Esophagus (tissue), 2 donors: ENCODE results near the gene GABRD. TPM values are rescaled to one million over a fixed set of nuclear protein-coding genes. Genes with fewer than 3 reads are reported as not detected.

Source experiments
- H3K27ac ChIP-seq, 2 donors: one replicate each; pipeline ENCODE4 v1.5.1; 2013; ENCODE audit warnings: low read depth in 2 of 2, mild to moderate bottlenecking in 2 of 2, inconsistent platforms in 1 of 2, low read length in 1 of 2, moderate library complexity in 1 of 2
- H3K27me3 ChIP-seq, 2 donors: one replicate each; pipeline ENCODE4 v1.6.1; 2013; ENCODE audit warnings: low read length in 2 of 2, control low read depth in 1 of 2, mild to moderate bottlenecking in 1 of 2; ENCODE audit not compliant: insufficient read depth in 2 of 2, control insufficient read depth in 1 of 2
- H3K36me3 ChIP-seq, 2 donors: one replicate each; pipeline ENCODE4 v1.6.1; 2013; ENCODE audit warnings: low read length in 1 of 2; ENCODE audit not compliant: control insufficient read depth in 2 of 2, insufficient read depth in 2 of 2
- H3K4me1 ChIP-seq, 2 donors: one replicate each; pipeline ENCODE4 v1.6.1; 2013; ENCODE audit warnings: low read length in 1 of 2; ENCODE audit not compliant: control insufficient read depth in 2 of 2, insufficient read depth in 2 of 2
- H3K4me3 ChIP-seq, 2 donors: one replicate each; pipeline ENCODE4 v1.5.1; 2013; ENCODE audit warnings: low read length in 2 of 2, mild to moderate bottlenecking in 2 of 2, low read depth in 1 of 2, moderate library complexity in 1 of 2
- H3K9me3 ChIP-seq, 2 donors: one replicate each; pipeline ENCODE4 v1.6.1; 2013; ENCODE audit warnings: mild to moderate bottlenecking in 2 of 2, low read depth in 1 of 2, low read length in 1 of 2, moderate library complexity in 1 of 2; ENCODE audit not compliant: control insufficient read depth in 2 of 2, insufficient read depth in 1 of 2
- WGBS, 2 donors: extraction: QIAGEN DNeasy Blood & Tissue Kit; methylation state at CpG; one replicate each; pipeline ENCODE4 v1.1.7; 2013; 5-methylcytosine and 5-hydroxymethylcytosine counted together
- polyA plus RNA-seq, 2 donors: library from polyadenylated mRNA; stranded (reverse); fragments of 200-250 nt; gene quantifications; one replicate each; pipeline ENCODE4 v1.2.3, GENCODE V29; 2013
- donor health status: healthy with polysubstance abuse.
- donor health status: Bipolar disorder and iron deficiency.

The GABRD gene
- polyA plus RNA-seq, 2 donors: 0.27 to 0.90 TPM

GRCh38 chr1:2070800-2071530, 51.8 kb downstream of the GABRD start:
- Histone ChIP-seq H3K4me1 (no peaks in the 10 kb centered on the region), H3K9me3 (peaks cover 2 to 4% of the 10 kb centered on the region in 2 donors), H3K27me3 (no peaks in the 10 kb centered on the region), H3K36me3 (peaks cover 0 to 20% of the 10 kb centered on the region in 2 donors), H3K4me3 (no peak overlapping the region), H3K27ac (no peak overlapping the region)
- 89 to 91% methylated on average over 36 of the region's 36 CpGs for WGBS, 2 donors

- WGBS, 2 donors: 69 to 80% methylated on average over 25 of the region's 25 CpGs
- no peak overlapping the region for H3K4me3 ChIP-seq
- peaks cover 0 to 21% of the 10 kb centered on the region in 2 donors for H3K36me3 ChIP-seq
- no peaks in the 10 kb centered on the region for H3K4me1 ChIP-seq
- peaks cover 2 to 13% of the 10 kb centered on the region in 2 donors for H3K9me3 ChIP-seq
- no peaks in the 10 kb centered on the region for H3K27me3 ChIP-seq
- H3K27ac ChIP-seq: no peak overlapping the region
These were observed 53.1 kb downstream of the GABRD start for GRCh38 chr1:2072109-2072806.

- H3K4me3 ChIP-seq: no peak overlapping the region
- peaks cover 3 to 15% of the 10 kb centered on the region in 2 donors for H3K9me3 ChIP-seq
- H3K27me3 ChIP-seq: no peaks in the 10 kb centered on the region
- 89 to 92% methylated on average over 14 of the region's 14 CpGs for WGBS, 2 donors
- H3K4me1 ChIP-seq: no peaks in the 10 kb centered on the region
- no peak overlapping the region for H3K27ac ChIP-seq
- peaks cover 0 to 19% of the 10 kb centered on the region in 2 donors for H3K36me3 ChIP-seq
These were observed 53.7 kb downstream of the GABRD start for GRCh38 chr1:2072891-2073290.

GRCh38 chr1:2073382-2074230, 54.5 kb downstream of the GABRD start:
- peaks cover 6 to 18% of the 10 kb centered on the region in 2 donors for H3K9me3 ChIP-seq
- WGBS, 2 donors: 71 to 73% methylated on average over 59 of the region's 59 CpGs
- no peak overlapping the region for H3K4me3 ChIP-seq
- no peaks in the 10 kb centered on the region for H3K4me1 ChIP-seq
- H3K27me3 ChIP-seq: no peaks in the 10 kb centered on the region
- H3K27ac ChIP-seq: no peak overlapping the region
- peaks cover 0 to 14% of the 10 kb centered on the region in 2 donors for H3K36me3 ChIP-seq

- WGBS, 2 donors: 77 to 81% methylated on average over 19 of the region's 19 CpGs
- H3K36me3 ChIP-seq: peaks cover 0 to 13% of the 10 kb centered on the region in 2 donors
- no peak overlapping the region for H3K27ac ChIP-seq
- peaks cover 6 to 22% of the 10 kb centered on the region in 2 donors for H3K9me3 ChIP-seq
- no peaks in the 10 kb centered on the region for H3K4me1 ChIP-seq
- no peak overlapping the region for H3K4me3 ChIP-seq
- H3K27me3 ChIP-seq: no peaks in the 10 kb centered on the region
These were observed 55.3 kb downstream of the GABRD start for GRCh38 chr1:2074396-2074795.

- WGBS, 2 donors: 84 to 86% methylated on average over 38 of the region's 38 CpGs
- H3K4me1 ChIP-seq: no peaks in the 10 kb centered on the region
- no peak overlapping the region for H3K27ac ChIP-seq
- no peaks in the 10 kb centered on the region for H3K27me3 ChIP-seq
- peaks cover 0 to 13% of the 10 kb centered on the region in 2 donors for H3K36me3 ChIP-seq
- H3K9me3 ChIP-seq: peaks cover 6 to 25% of the 10 kb centered on the region in 2 donors
- no peak overlapping the region for H3K4me3 ChIP-seq
These were observed 56.0 kb downstream of the GABRD start for GRCh38 chr1:2074944-2075740.

- no peaks in the 10 kb centered on the region for H3K27me3 ChIP-seq
- WGBS, 2 donors: 96 to 97% methylated on average over 21 of the region's 21 CpGs
- H3K4me1 ChIP-seq: no peaks in the 10 kb centered on the region
- peaks cover 0 to 15% of the 10 kb centered on the region in 2 donors for H3K36me3 ChIP-seq
- H3K4me3 ChIP-seq: no peak overlapping the region
- peaks cover 8 to 25% of the 10 kb centered on the region in 2 donors for H3K9me3 ChIP-seq
- H3K27ac ChIP-seq: no peak overlapping the region
These were observed 57.7 kb downstream of the GABRD start for GRCh38 chr1:2076826-2077225.

GRCh38 chr1:2078170-2078569, 59.0 kb downstream of the GABRD start:
- H3K27me3 ChIP-seq: no peaks in the 10 kb centered on the region
- H3K36me3 ChIP-seq: peaks cover 0 to 18% of the 10 kb centered on the region in 2 donors
- H3K4me1 ChIP-seq: no peaks in the 10 kb centered on the region
- 97 to 98% methylated on average over 7 of the region's 7 CpGs for WGBS, 2 donors
- H3K4me3 ChIP-seq: no peak overlapping the region
- H3K9me3 ChIP-seq: peaks cover 8 to 25% of the 10 kb centered on the region in 2 donors
- H3K27ac ChIP-seq: no peak overlapping the region
